ENCODE measurements around the gene PPP2R5A. TPM values are rescaled to one million over a fixed set of nuclear protein-coding genes. Genes with fewer than 3 reads are reported as not detected.

Gene PPP2R5A
- total and polyA plus RNA-seq, 10 donors, result 34.9 to 82.5 (median 68.7) TPM

GRCh38 chr1:212247988-212248387 lies 37.2 kb upstream of the PPP2R5A start:
- no peak overlapping the region for H3K4me3 ChIP-seq
- TF ChIP-seq POLR2AphosphoS5 (IDR thresholded peaks at IDR 0.05) (no peak), CTCF (IDR thresholded peaks at IDR 0.05 in 8 of 11, conservative IDR thresholded peaks at IDR 0.05 in 3 of 11) (no peak), POLR2A (IDR thresholded peaks at IDR 0.05) (no peak)
- intact Hi-C loops (cut with DNase I; ENCODE audit: low total_unique reads), result no loop called here
- H3K27ac ChIP-seq, result peak overlapping the region in 3 of 8 donors; percentile 55 to 73 (median 71)
- no peaks in the 10 kb centered on the region for H3K27me3 ChIP-seq (replicated peaks in 1 of 7)
- H3K4me1 ChIP-seq, result peaks cover 0 to 51% (median 3%) of the 10 kb centered on the region in 6 donors
- H3K9me3 ChIP-seq, result no peaks in the 10 kb centered on the region
- no peaks in the 10 kb centered on the region for H3K36me3 ChIP-seq
- DNase-seq, result no peak
- WGBS, 5 donors, result 79 to 97% (median 91%) methylated on average over 1 of the region's 1 CpG

GRCh38 chr1:212254853-212255363 lies 30.3 kb upstream of the PPP2R5A start:
- H3K27me3 ChIP-seq (replicated peaks in 1 of 7), result no peaks in the 10 kb centered on the region
- peaks cover 16 to 43% (median 35%) of the 10 kb centered on the region in 6 donors for H3K4me1 ChIP-seq
- intact Hi-C loops (cut with DNase I; ENCODE audit: low total_unique reads), result no loop called here
- 24 to 37% (median 36%) methylated on average over 7 of the region's 7 CpGs for WGBS, 5 donors
- H3K9me3 ChIP-seq, result no peaks in the 10 kb centered on the region
- H3K4me3 ChIP-seq, result peak overlapping the region in 1 of 8 donors; percentile 42
- TF ChIP-seq POLR2A (IDR thresholded peaks at IDR 0.05), result no peak
- TF ChIP-seq POLR2AphosphoS5 (IDR thresholded peaks at IDR 0.05), result no peak
- no peak for TF ChIP-seq CTCF (IDR thresholded peaks at IDR 0.05 in 8 of 11, conservative IDR thresholded peaks at IDR 0.05 in 3 of 11)
- H3K36me3 ChIP-seq, result no peaks in the 10 kb centered on the region
- no peak for DNase-seq
- H3K27ac ChIP-seq, result peak overlapping the region in 7 of 8 donors; percentile 11 to 91 (median 84)

- H3K27ac ChIP-seq, result peak overlapping the region; percentile 11 to 91 (median 83)
- no peaks in the 10 kb centered on the region for H3K36me3 ChIP-seq
- DNase-seq, result no peak
- H3K9me3 ChIP-seq, result no peaks in the 10 kb centered on the region
- H3K4me1 ChIP-seq, result peaks cover 16 to 48% (median 35%) of the 10 kb centered on the region in 6 donors
- H3K4me3 ChIP-seq, result peak overlapping the region in 2 of 8 donors; percentile 2 to 42
- 25 to 63% (median 36%) methylated on average over 9 of the region's 9 CpGs for WGBS, 5 donors
- intact Hi-C loops (cut with DNase I; ENCODE audit: low total_unique reads), result no loop called here
- no peaks in the 10 kb centered on the region for H3K27me3 ChIP-seq (replicated peaks in 1 of 7)
- TF ChIP-seq CTCF (IDR thresholded peaks at IDR 0.05 in 8 of 11, conservative IDR thresholded peaks at IDR 0.05 in 3 of 11) (no peak), POLR2A (IDR thresholded peaks at IDR 0.05) (no peak), POLR2AphosphoS5 (IDR thresholded peaks at IDR 0.05) (no peak)
Measured at GRCh38 chr1:212255705-212256307, 29.4 kb upstream of the PPP2R5A start.

GRCh38 chr1:212256369-212256768 lies 28.8 kb upstream of the PPP2R5A start:
- no peaks in the 10 kb centered on the region for H3K9me3 ChIP-seq
- no peaks in the 10 kb centered on the region for H3K36me3 ChIP-seq
- peak overlapping the region; percentile 11 to 91 (median 83) for H3K27ac ChIP-seq
- TF ChIP-seq POLR2AphosphoS5 (IDR thresholded peaks at IDR 0.05), result peak in 2 of 3 donors; percentile 26 to 46
- no peak for TF ChIP-seq CTCF (IDR thresholded peaks at IDR 0.05 in 8 of 11, conservative IDR thresholded peaks at IDR 0.05 in 3 of 11)
- H3K27me3 ChIP-seq (replicated peaks in 1 of 7), result no peaks in the 10 kb centered on the region
- peak; percentile 79 for DNase-seq
- peaks cover 16 to 52% (median 35%) of the 10 kb centered on the region in 6 donors for H3K4me1 ChIP-seq
- WGBS, 5 donors, result 27 to 92% (median 52%) methylated on average over 1 of the region's 1 CpG
- H3K4me3 ChIP-seq, result peak overlapping the region in 1 of 8 donors; percentile 42
- intact Hi-C loops (cut with DNase I; ENCODE audit: low total_unique reads), result no loop called here

Measured in spleen (tissue), 11 donors.